GM19023 (cell line): ENCODE measurements around the gene RIN3.

Source experiments
- ATAC-seq: cut with Tn5 transposase; IDR thresholded peaks from one replicate; pipeline ENCODE4 v1.9.1; 2021; ENCODE audit warnings: mild to moderate bottlenecking, moderate library complexity; ENCODE audit not compliant: unreplicated experiment

Gene RIN3

DNA sequence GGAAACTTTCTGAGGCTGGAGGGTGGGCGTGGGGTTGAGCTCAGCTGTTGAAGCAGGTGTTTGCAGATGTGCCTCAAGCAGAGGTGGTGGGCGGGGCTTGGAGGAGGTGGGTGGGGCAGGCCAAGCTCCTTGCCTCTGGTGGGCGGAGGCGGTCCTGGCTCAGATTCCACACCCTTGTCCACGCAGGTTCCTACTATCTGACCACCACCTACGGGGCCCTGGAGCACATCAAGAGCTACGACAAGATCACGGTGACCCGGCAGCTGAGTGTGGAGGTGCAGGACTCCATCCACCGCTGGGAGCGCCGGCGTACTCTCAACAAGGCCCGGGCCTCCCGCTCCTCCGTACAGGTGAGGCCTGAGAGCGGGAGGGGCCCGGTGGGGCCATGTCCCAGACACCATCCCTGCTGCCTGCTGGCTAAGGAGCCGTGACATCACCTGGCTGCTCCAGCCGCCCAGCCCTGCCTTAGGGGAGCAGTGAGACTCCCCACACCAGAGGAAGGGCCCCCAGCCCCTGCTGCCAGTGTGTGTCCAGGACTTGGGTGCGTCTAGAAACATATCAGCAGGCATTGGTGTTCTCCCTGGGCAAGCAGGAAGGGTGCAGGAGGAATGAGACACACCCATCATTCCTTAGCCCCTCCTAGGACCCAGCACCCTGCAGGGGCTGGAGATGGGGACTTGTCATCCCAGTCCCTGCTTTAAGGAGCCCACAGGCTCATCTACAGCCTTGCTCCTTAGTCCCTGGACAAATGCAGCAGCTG lies 171.4 kb downstream of the RIN3 start:
- no peak for ATAC-seq

DNA sequence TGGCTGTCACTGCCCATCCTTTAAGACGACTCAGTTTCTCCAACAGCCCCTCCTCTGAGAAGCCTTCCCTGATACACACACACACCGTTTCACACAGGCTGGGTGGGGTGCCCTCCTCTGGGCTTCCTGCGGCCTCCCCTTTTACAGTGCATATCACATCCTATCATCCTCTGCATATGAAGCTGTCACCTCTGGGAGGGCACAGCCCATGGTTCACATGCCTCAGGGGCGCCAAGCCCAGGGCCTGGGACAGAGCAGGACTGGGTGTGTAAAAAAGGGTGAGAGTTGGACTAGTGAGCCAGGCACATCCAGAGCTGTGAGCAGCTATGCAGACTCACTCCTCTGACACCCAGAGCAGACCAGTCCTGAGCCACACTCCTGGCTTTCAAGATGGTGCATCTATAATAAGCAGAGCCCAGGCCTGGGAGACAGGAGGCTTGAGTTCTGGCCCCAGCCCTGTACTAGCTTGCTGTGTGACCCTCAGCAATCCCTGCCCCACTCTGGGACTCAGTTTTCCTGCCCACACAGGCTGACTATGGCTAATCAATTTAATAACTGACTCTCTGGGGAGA lies 172.3 kb downstream of the RIN3 start:
- ATAC-seq: no peak

DNA sequence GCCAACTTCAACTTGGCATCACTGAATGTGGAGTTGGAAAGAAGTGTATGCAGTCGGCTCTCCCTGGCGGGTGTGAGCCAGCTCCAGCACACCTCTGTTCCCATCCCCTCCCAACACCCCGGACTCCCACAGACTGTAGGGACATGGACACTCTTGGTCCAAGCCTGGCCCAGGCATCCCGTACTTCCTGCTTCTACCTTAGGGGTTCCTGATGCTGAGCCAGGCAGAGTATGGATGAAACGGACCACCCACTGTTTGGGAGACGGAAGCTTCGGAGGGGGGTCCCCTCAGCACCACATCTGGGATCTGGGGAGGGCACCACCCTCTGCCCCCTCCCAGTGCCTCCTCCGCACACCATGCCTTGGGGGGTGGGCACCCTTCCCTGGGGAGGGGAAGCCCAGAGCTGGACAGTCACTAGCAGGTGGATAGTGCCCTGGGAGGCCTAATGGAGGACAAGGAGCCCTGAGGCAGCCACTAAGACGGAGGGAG lies 172.9 kb downstream of the RIN3 start:
- ATAC-seq: no peak

DNA sequence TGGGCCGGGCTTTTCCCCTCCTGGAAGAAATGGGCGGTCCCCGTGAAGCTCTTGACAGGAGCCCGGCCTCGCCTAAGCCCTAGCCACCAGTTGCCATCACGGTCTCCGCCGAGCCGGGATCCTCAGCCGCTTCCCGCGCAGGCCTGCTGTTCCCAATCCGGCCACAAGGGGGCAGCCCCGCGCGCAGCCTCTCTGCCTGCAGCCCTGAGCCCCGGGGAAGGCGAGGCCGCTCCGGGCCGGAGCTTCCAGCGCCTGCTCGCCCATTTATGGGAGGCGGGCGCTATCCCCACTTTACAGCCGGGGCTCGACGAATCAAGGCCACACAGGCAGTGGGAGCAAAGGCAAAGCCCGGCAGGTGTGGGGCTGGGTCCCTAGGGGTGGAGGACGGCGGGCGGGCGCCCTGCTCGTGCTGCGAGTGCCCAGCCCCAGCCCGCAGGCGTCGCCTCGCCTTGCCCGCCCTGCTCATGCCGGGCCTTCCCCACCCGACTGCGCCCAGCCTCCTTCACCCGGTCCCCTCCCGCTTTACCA lies 173.4 kb downstream of the RIN3 start:
- ATAC-seq: peak; percentile 65

DNA sequence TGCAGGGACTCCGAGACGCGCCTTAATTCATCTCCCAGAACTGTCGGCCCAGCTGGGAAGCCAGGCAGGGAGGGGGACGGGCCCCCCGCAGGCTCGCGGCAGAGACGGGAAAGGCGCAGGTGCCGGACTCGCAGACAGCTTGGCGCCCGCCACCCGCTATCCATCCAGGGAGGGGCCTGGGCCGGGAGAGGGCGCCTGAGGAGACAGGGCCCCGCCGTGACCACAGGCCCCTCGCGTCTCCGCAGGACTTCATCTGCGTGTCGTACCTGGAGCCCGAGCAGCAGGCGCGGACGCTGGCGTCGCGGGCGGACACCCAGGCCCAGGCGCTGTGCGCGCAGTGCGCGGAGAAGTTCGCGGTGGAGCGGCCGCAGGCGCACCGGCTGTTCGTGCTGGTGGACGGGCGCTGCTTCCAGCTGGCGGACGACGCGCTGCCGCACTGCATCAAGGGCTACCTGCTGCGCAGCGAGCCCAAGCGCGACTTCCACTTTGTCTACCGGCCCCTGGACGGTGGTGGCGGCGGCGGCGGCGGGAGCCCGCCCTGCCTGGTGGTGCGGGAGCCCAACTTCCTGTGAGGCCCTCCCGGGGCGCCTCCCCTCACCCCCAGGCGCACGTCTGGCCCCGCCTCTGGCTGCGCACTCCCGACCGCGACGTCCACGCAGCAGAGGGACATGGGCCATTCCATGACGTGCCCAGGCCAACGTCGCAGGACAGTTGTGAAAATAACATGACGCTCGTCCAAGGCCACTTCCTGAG lies 174.3 kb downstream of the RIN3 start:
- ATAC-seq: no peak

DNA sequence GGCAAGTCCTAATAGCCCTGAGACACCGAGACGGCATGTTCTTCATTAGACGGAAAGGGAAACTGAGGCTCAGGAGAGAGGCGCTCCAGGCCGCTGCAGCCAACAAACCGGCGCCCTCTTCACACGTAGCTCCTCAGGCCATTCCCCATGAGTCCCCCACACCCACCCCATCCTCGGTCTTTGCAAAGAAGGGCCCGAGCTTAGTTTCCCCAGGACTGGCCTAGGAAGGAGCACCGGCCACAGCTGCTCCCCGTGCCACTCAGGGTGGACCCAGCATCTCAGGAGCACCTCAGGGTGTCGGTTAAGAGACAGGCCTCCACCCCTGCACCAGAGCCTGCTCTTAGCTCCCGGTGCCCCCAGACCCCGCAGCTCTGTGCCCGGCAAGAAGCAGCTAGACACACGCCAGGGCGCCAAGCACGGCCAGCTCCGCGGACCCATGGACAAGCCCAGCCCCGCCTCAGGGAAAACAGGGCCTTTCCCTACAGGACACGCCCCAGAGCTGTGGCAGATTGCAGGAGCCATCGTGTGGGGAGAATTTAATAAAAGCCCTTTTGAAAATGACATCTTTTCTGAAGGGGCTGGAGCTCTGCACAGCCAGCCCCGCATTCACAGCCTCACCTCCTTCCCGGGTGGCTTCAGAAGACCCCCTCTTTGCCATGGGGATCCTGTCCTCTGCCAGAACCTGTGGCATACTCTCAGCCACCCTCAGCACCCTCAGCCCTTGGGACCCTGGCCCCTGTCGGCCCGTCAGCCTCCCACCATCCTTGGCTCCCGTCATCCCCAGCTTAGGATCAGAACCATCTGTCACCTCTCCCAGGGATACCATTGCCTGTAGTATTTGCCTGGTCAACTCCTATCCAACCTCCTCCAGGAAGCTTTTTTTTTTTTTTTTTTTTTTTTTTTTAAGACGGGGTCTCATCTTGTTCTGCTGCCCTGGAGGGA lies 175.1 kb downstream of the RIN3 start:
- no peak for ATAC-seq

DNA sequence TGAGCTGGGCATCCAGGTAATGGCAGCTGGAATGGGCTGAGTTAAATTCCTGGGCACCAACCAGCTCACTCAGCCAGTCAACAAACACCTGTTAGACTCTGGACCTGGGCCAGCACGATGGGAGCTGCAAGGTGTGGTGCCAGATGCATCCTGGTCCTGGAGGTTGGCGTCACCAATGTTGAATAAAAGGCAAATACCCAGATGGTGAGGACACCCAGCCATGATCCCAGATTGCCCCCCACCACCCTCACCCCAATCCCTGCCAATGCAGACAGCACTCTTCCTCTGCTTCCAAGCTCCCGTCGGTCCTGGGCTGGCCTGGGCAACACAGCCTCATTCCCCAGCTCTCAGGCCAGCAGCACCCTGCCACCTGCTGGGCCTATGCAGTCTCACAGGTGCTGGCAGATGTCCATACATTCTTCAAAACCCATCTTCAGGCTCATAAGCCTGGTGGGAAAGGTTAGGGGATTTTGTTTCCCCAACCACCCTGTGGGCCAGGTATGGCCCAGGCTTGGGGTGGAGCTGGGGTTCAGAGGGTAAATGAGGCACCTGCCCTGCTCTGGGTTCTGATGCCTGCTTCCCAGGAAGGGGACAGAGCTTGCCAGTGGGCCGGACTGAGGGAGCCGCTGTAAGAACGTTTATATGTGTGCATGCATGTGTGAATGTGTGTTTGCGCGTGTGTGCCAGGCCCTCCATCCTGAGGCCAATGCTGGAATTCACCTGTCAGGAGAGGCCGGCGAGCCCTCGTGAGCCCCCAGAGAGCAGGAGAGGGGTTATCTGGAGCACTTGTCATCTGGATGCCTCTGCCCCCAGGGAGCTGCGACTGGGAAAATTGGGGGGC lies 176.8 kb downstream of the RIN3 start:
- no peak for ATAC-seq

DNA sequence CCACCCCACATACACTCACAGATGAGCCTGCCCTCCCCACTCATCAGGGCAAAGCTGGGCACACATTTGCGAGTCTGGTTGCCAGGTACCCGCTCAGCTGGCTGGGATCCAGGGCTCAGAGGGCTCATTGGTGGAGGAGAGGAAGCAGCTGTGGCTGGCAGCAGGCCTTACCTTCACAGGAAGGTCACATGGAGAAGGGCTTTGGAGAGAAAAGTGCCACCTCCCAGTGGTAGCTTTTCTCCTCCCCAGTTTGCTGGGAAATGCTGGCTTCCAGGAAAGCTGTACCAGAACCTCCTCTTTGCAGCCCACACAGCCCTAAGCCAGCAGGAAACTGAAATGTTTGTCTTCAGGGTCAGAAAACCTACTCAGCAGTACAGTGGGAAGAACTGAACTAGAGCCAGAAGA lies 179.2 kb downstream of the RIN3 start:
- no peak for ATAC-seq

DNA sequence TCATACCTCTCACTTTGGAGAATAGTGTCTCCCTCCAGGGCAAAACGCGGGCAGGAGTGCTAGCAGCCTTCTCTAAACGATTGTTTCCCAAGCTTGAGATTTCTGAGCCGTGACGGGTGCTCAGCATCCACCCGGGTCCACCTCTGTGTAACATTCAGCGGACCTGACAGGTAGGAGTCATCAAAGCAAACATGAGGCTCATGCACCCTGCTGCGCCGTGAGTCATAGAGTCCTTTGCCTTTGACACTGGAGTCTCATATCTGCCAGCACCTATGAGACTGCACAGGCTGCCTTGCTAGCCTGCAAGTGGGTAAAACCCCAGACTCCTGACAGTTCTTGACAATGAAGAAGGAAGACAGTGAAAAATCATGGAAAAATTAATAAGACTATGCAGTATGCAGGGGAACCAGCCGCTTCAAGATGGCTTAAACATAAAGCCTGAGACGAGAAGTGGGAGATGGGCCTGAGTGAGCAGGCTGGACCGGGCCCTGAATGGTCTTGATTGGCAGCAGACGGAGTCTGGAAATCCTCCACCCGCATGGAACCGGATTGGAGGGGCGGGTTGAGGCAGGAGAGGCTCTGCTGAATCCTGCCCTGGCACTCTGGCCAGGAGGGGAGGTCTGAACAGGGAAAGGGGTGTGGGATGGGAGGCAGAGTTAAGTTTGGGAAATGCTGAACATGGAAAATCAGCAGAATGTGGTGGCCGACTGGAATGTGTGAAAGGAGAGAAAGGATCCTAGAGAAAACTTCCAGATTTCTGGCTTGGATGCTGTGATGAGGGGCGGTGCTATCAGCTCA lies 180.6 kb downstream of the RIN3 start:
- no peak for ATAC-seq

DNA sequence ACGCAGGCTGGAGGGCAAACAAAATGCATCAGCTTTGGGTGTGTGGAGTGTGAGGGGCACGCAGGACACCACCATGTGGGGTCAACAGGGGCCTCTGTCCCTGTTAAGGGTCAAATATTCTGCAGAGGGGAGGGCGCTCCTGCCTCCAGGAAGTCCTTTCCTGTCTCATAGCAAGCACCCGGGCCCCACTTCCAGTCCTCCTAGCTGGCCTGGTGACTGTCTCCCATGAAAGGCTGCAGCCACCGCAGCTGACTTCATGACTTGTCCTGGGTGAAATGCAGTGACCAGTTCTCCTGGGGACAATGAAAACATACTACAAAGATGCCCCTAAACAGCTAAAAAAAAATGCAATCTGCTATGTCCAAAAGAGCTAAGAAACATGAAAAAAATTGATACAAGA lies 181.2 kb downstream of the RIN3 start:
- no peak for ATAC-seq

DNA sequence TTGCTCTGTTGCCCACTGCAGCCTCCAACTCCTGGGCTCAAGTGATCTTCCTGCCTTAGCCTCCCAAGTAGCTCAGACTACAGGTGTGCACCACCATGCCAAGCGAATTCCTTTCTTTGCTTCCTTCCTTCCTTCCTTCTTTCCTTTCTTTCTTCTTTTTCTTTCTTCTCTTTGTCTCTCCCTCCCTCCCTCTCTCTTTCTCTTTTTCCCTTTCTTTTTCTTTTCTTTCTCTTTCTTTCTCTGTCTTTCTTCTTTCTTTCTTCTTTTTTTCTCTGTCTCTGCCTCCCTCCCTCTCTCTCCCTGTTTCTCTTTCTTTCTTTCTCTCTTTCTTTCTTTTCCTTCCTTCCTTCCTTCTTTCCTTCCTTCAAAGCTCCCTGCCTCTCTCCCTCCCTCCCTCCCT lies 182.0 kb downstream of the RIN3 start:
- ATAC-seq: no peak

DNA sequence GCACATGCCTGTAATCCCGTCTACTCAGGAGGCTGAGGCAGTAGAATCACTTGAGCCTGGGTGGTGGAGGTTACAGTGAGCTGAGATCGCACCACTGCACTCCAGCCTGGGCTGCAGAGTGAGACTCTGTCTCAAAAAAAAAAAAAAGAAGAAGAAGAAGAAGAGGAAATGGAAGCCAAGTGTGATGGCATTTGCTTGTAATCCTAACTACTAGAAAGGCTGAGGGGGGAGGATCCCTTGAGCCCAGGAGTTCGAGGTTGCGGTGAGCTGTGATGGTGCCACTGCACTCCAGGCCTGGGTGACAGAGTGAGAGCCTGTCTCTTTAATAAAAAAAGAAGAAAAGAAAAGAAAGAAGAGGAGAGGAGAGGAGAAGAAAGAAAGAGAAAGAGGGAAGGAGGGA lies 182.8 kb downstream of the RIN3 start:
- ATAC-seq: no peak

DNA sequence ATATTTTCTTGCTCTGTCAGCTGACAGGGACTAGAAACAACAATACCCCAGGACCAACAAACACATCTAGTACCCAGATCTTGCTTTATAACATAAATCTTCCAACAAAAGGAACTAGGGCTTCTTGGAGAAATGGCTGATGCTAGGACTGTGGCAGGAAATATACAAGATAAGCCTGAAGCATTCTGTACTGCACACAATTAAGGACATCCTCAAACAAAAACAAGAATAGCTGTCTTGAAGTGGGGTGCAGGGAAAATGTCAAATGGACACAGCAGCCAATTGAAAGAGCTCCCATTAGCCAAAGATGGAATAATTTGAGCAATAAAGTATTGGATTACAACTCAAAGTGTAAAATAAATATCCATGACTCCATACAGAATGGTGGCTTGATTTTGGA lies 184.8 kb downstream of the RIN3 start:
- no peak for ATAC-seq

DNA sequence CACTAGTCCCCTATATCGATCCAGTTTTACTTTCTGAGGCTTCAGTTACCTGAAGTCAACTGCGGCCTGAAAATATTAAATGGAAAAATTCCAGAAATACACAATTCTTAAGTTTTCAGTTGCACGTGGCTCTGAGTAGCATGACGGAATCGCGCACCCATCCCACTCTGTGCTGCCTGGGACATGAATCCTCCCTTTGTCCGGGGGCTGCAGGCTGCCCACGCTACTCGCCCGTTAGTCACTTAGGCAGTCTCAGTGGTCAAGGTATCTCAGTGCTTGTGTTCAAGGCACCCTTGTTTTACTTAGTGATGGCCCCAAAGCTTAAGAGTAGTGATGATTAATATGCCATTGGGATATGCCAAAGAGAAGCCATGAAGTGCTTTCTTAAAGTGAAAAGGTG lies 188.2 kb downstream of the RIN3 start:
- ATAC-seq: no peak

DNA sequence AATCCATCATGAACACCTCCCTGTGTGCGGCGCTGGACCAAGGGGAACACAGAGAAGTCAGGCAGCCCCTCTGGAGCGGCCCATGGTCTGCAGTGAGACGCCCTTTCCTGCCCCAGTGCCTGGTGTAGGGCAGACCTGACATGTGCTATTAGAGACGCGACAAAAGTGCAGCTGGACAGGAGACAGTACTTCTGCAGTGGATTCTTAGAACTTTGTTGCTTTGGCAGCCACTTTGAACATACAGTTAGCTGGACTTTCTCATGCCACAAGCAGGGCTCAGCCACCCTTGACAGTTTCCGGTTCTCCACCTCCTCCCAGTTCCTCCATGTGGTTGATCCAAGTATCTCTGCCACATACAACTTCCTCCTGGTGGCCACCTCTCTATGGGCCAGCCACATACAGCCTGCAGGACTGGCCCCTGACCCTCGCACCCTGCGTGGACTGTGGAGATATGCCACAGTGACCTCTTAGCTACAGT lies 188.9 kb downstream of the RIN3 start:
- no peak for ATAC-seq

DNA sequence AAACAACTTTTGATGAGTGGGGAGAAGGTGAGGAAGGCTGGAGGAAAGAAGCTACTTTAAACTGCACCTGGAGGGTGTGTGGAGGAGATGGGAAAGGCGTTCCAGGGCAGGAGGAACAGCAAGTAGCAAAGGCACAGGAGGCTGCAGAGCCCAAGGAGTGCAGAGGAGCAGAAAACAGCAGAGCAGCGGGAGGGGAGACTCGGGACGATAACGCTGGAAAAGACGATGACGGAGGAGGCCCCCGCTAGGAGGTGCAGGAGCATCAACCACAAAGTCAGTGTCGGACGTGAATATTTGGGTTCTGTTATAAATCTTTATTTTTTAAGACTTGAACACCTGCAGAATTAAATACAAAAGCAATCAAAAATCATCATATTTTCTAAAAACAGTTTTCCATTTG lies 189.9 kb downstream of the RIN3 start:
- ATAC-seq: no peak

DNA sequence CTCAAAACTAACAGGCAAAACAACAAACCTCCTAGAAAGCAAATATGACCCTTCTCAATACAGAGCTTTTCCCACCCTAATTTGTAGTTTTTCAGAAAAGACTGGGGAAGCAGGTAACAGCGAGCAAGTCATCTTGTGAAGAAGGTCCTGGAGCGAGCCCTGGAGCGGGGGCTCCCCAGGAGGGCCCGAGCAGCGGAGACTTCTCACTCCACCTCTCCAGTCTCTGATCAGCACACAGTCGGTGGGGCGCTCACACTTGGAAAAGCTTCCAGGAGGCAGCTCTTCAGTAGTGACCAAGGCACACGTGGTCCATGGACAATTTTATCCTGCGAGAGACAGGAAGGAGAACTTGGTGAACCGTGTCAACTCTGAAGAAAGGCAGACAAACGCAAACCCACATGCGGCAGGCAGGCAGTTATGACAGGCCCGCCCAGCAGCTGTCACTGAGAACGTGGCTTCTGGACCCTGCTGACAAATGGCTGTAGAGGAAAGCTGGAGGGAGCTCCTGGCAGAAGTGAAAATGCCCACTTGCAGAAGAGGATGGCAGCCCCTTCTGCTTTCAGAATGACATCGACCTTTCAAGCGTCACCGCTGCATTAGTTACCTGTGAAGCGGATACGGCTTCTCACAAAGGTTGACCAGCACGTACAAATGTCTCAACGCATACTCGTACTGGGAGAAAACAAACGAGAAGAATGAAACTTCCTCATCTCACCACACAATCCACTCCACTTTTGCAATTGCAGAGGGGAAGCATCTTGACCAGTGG lies 190.6 kb downstream of the RIN3 start:
- ATAC-seq: peak; percentile 89

DNA sequence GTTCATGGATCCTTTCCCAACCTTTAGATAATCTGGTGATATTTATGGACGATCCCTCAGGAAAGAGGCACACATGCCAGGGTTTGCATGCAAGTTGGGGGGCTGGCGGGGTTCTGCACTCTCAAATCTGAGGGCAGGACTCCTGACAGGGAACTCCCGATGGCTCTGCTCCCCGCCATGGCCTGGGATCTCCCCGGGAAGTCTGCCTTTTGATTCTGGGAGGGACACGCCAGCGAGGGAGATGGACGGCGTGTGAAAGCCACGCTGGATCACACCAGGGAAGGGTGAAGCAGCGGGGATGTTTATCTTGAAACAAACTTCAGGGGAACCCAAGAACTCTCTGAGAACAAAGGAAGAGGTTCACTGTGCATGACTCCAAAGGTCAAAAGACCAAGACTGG lies 191.2 kb downstream of the RIN3 start:
- no peak for ATAC-seq
